Right lobe of liver (tissue), 4 donors: ENCODE results near the gene CFAP46.

Experiments used
- POLR2A ChIP-seq: fragments of 450-650 bp; IDR thresholded peaks from one replicate; pipeline ENCODE4 v1.6.1; 2017; ENCODE audit warnings: antibody characterized with exemption, mild to moderate bottlenecking
- TF ChIP-seq, protein P1 (sequence below), 4 donors: fragments of 200-600 bp in 3 of 4; fragments of 450-650 bp in 1 of 4; IDR thresholded peaks; one replicate each; pipeline versions ENCODE4 v1.5.1 to v1.8.0; 2016 to 2022; ENCODE audit warnings: antibody characterized with exemption in 4 of 4, mild to moderate bottlenecking in 2 of 4
- donor health status: DM: no; HTN: no; CAD: no.
- donor health status: DM: no; HTN: no; CAD: no.
- donor health status: DM: no; HTN: yes; CAD: no.

DNA sequence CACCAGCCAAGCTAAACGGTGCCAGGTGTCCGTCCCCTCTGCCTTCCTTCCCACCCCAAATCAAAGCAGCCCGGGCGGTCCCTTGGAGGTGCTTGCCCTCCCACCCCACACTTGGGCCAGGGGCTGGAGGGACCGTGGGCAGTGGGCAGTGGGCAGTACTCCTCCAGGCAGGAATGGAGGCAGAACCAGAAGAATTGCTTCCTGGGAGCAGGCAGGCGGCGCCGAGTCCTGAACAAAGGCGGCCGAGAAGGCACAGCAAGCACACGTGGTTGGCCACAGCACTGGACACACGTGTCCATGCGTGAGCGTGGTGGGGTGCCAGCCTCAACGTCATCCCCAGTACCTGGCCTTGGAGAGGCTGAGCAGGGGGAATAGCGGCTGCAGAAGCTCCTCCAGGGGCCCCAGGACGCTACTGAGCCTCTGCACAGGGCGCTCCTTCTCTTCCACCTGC, 108.0 kb downstream of the CFAP46 start:
- TF ChIP-seq, protein P1, sequence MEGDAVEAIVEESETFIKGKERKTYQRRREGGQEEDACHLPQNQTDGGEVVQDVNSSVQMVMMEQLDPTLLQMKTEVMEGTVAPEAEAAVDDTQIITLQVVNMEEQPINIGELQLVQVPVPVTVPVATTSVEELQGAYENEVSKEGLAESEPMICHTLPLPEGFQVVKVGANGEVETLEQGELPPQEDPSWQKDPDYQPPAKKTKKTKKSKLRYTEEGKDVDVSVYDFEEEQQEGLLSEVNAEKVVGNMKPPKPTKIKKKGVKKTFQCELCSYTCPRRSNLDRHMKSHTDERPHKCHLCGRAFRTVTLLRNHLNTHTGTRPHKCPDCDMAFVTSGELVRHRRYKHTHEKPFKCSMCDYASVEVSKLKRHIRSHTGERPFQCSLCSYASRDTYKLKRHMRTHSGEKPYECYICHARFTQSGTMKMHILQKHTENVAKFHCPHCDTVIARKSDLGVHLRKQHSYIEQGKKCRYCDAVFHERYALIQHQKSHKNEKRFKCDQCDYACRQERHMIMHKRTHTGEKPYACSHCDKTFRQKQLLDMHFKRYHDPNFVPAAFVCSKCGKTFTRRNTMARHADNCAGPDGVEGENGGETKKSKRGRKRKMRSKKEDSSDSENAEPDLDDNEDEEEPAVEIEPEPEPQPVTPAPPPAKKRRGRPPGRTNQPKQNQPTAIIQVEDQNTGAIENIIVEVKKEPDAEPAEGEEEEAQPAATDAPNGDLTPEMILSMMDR (IDR thresholded peaks at IDR 0.05), result no peak
- no peak for TF ChIP-seq POLR2A
